ENCODE measurements around the gene CASP5. TPM values are rescaled to one million over a fixed set of nuclear protein-coding genes. Genes with fewer than 3 reads are reported as not detected.

CASP5 gene
- total RNA-seq, 4 donors from 2014 or later: not detected

DNA sequence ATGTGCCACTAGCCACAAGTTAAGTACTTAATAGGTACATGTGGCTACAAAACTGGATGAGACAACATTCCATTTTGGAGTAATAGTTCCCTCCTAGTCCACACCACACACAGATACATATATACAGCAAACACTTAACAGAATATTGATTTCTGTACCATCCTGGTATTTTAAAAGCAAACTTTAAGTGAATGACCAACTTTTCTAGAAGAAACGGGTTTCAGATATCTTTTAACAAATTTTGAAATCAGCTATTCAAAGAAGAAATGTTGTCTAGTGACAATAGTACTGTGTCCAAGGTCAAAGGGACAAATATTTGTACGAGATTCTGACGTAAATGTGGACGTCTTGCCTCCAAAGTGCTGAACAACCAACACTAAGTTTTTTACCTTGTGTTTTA, 34.5 kb upstream of the CASP5 start:
- H3K4me1 ChIP-seq: no peaks in the 10 kb centered on the region
- no peaks in the 10 kb centered on the region for H3K9me3 ChIP-seq
- H3K27me3 ChIP-seq: no peaks in the 10 kb centered on the region
- H3K36me3 ChIP-seq: no peaks in the 10 kb centered on the region
- WGBS, 2 donors: 64 to 65% methylated on average over 4 of the region's 4 CpGs
- H3K27ac ChIP-seq: no peak overlapping the region
- intact Hi-C loops (cut with DNase I): no loop called here
- TF ChIP-seq CTCF (IDR thresholded peaks at IDR 0.05) (no peak), POLR2A (IDR thresholded peaks at IDR 0.05) (no peak)
- DNase-seq: no peak
- no peak overlapping the region for H3K4me3 ChIP-seq (replicated peaks in 1 of 3)

DNA sequence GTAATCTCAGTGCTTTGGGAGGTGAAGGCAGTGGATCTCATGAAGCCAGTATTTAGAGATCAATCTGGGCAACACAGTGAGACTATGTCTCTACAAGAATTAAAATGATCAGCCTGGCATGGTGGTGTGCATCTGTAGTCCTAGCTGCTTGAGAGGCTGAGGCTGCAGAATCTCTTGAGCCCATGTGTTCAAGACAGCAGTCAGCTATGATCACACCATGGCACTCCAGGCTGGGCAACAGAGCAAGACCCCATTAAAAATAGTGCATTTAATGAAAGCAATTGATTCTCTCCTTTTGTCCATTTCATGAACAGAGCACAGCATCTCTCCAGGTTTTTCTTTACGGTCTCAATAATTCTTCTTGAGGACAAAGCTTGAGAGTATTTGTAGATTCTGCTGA, 33.5 kb upstream of the CASP5 start:
- intact Hi-C loops (cut with DNase I): no loop called here
- DNase-seq: no peak
- Histone ChIP-seq H3K4me3 (replicated peaks in 1 of 3) (no peak overlapping the region), H3K27ac (no peak overlapping the region), H3K27me3 (no peaks in the 10 kb centered on the region), H3K36me3 (no peaks in the 10 kb centered on the region), H3K4me1 (no peaks in the 10 kb centered on the region), H3K9me3 (no peaks in the 10 kb centered on the region)
- TF ChIP-seq POLR2A (IDR thresholded peaks at IDR 0.05): no peak
- WGBS, 2 donors: 97 to 100% methylated on average over 1 of the region's 1 CpG

- no peaks in the 10 kb centered on the region for H3K9me3 ChIP-seq
- 46 to 92% methylated on average over 2 of the region's 2 CpGs for WGBS, 2 donors
- no peak for DNase-seq
- H3K4me3 ChIP-seq (replicated peaks in 1 of 3): no peak overlapping the region
- H3K4me1 ChIP-seq: no peaks in the 10 kb centered on the region
- no peak overlapping the region for H3K27ac ChIP-seq
- intact Hi-C loops (cut with DNase I): no loop called here
- H3K27me3 ChIP-seq: no peaks in the 10 kb centered on the region
- TF ChIP-seq POLR2A (IDR thresholded peaks at IDR 0.05) (no peak), CTCF (IDR thresholded peaks at IDR 0.05) (no peak)
- H3K36me3 ChIP-seq: no peaks in the 10 kb centered on the region
These were observed 31.9 kb upstream of the CASP5 start for GRCh38 chr11:105054723-105055493.

DNA sequence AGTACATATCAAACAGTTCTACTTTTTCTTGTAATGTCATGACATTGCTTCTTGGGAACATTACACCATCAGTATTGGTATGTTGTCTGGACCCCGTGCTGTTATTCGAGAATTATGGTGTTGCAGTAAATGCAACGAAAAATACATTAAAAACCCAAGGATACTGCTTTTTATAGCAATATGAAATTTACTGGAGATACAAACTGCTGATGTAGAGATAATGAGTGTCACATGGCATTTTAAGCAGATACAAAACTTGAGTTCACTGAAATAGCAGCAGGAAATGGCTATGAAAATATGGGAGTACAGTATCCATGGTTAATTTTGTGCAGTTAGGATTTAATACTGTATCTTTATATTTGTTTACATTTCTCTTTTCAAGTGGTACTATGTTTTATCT, 29.5 kb upstream of the CASP5 start:
- intact Hi-C loops (cut with DNase I): no loop called here
- H3K9me3 ChIP-seq: no peaks in the 10 kb centered on the region
- H3K36me3 ChIP-seq: no peaks in the 10 kb centered on the region
- TF ChIP-seq POLR2A (IDR thresholded peaks at IDR 0.05): no peak
- TF ChIP-seq CTCF (IDR thresholded peaks at IDR 0.05): no peak
- no peak for DNase-seq
- 84 to 88% methylated on average over 3 of the region's 3 CpGs for WGBS, 2 donors
- no peak overlapping the region for H3K4me3 ChIP-seq (replicated peaks in 1 of 3)
- H3K27me3 ChIP-seq: no peaks in the 10 kb centered on the region
- H3K27ac ChIP-seq: no peak overlapping the region
- H3K4me1 ChIP-seq: no peaks in the 10 kb centered on the region

DNA sequence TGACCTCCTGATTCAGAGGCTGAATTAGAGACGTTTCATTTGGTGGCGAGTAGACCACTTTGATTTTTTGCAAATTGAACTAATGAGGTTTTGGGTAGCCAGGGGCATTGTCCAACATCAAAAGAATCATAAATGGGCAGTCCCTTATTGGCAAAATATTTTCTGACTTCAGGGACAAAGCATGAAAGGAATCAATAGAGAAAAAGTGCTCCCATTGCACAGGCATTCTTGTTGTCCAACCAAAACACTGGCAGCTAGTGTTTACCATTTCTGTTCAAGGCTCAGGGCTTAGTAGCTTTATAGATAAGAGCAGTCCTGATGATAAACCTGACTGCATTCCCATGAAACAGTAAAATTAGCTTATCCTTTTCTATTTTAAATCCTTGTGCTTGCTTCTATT, 28.6 kb upstream of the CASP5 start:
- intact Hi-C loops (cut with DNase I): no loop called here
- H3K36me3 ChIP-seq: no peaks in the 10 kb centered on the region
- no peak for DNase-seq
- H3K27ac ChIP-seq: no peak overlapping the region
- no peak for TF ChIP-seq CTCF (IDR thresholded peaks at IDR 0.05)
- TF ChIP-seq POLR2A (IDR thresholded peaks at IDR 0.05): no peak
- 95% methylated on average over 2 of the region's 2 CpGs for WGBS, 2 donors
- H3K4me3 ChIP-seq (replicated peaks in 1 of 3): no peak overlapping the region
- no peaks in the 10 kb centered on the region for H3K27me3 ChIP-seq
- no peaks in the 10 kb centered on the region for H3K9me3 ChIP-seq
- no peaks in the 10 kb centered on the region for H3K4me1 ChIP-seq

All from thyroid gland (tissue), 4 donors.